K562 (cell line): ENCODE data around the gene MSH4. TPM values are rescaled to one million over a fixed set of nuclear protein-coding genes. Genes with fewer than 3 reads are reported as not detected.

Source experiments
- ATAC-seq: fragments of 200-7000 bp; cut with Tn5 transposase; 3 replicates; pipeline ENCODE4 v1.9.1; 2020; ENCODE audit warnings: moderate library complexity
- BruUV-seq: library from RNA; stranded (reverse); fragments of 400-500 nt; replicated peaks from 2 replicates; lab custom pipeline; 2021; lab: Mats Ljungman, UMichigan
- CTCF ChIA-PET: fragments of 300-600 bp; formaldehyde crosslinking; extraction: SDS; loops from one replicate; lab custom pipeline; 2021; ENCODE audit warnings: low intra/inter-chr PET ratio; lab: Yijun Ruan, JAX
- POLR2A ChIA-PET: fragments of 300-600, 350-650 bp; sonication (Branson Sonifier 250); formaldehyde crosslinking; extraction: SDS; loops from one replicate; lab custom pipeline; 2021; ENCODE audit warnings: antibody characterized with exemption, inconsistent platforms; lab: Yijun Ruan, JAX
- DNase-seq, 4 experiments: peaks; one replicate each; pipeline versions ENCODE4 v3.0.0 to v3.0.0-alpha.2; 2011 to 2018; ENCODE audit warnings: low spot score in 3 of 4, mixed read lengths in 3 of 4; ENCODE audit errors: extremely low read depth in 1 of 4
- FAIRE-seq: peaks from 2 replicates; lab custom pipeline; 2011; peaks lifted over from hg19 to GRCh38; lab: Jason Lieb, UNC
- H2AFZ ChIP-seq: 2 replicates; pipeline ENCODE4 v1.6.0; 2011; ENCODE audit warnings: low read depth, low read length, control low read depth, inconsistent platforms
- H3K27ac ChIP-seq: fragments of 200-600 bp; 3 replicates; pipeline ENCODE4 v1.8.0; 2011; ENCODE audit warnings: low read depth, mild to moderate bottlenecking, control low read depth, inconsistent platforms, low read length, moderate library complexity, mixed read lengths; ENCODE audit errors: extremely low read depth
- H3K27me3 ChIP-seq, 2 experiments: fragments of 300-600 bp in 1 of 2; 2 replicates in 1 of 2; 3 replicates in 1 of 2; pipeline versions ENCODE4 v1.6.0 to v1.8.0; 2011; ENCODE audit warnings: inconsistent platforms in 2 of 2, low read length in 2 of 2, mild to moderate bottlenecking in 1 of 2, mixed read lengths in 1 of 2, moderate library complexity in 1 of 2; ENCODE audit not compliant: control insufficient read depth in 2 of 2, insufficient read depth in 2 of 2
- H3K36me3 ChIP-seq: fragments of 300-600 bp; 3 replicates; pipeline ENCODE4 v1.8.0; 2011; ENCODE audit warnings: mild to moderate bottlenecking, low read length, inconsistent platforms; ENCODE audit not compliant: control insufficient read depth, insufficient read depth
- H3K4me1 ChIP-seq, 2 experiments: fragments of 200-600 bp in 1 of 2; replicated peaks in 1 of 2; 2 replicates in 1 of 2; 3 replicates in 1 of 2; pipeline versions ENCODE4 v1.5.1 to v1.8.0; 2011; ENCODE audit warnings: inconsistent platforms in 2 of 2, low read length in 2 of 2, mild to moderate bottlenecking in 1 of 2, mixed read lengths in 1 of 2, moderate library complexity in 1 of 2; ENCODE audit not compliant: control insufficient read depth in 2 of 2, insufficient read depth in 2 of 2
- H3K4me2 ChIP-seq: 2 replicates; pipeline ENCODE4 v1.6.1; 2011; ENCODE audit warnings: low read length, control low read depth, inconsistent platforms, mixed read lengths; ENCODE audit not compliant: insufficient read depth
- H3K4me3 ChIP-seq: fragments of 200-600 bp; sonication (generic), shearing (Covaris generic); 2 replicates; pipeline ENCODE4 v1.5.1; 2016; ENCODE audit warnings: control low read depth, inconsistent platforms
- H3K79me2 ChIP-seq: fragments of 200-600 bp; 3 replicates; pipeline ENCODE4 v1.8.0; 2011; ENCODE audit warnings: low read length, inconsistent platforms; ENCODE audit not compliant: control insufficient read depth, insufficient read depth
- H3K9ac ChIP-seq, 2 experiments: 2 replicates each; pipeline versions ENCODE4 v1.6.0 to v1.6.1; 2011; ENCODE audit warnings: low read depth in 2 of 2, low read length in 2 of 2, control low read depth in 1 of 2, inconsistent platforms in 1 of 2, mild to moderate bottlenecking in 1 of 2, mixed read lengths in 1 of 2; ENCODE audit not compliant: insufficient read depth in 1 of 2
- H3K9me1 ChIP-seq: one replicate; pipeline ENCODE4 v1.6.0; 2011; ENCODE audit warnings: inconsistent platforms, mild to moderate bottlenecking, low read length, moderate library complexity; ENCODE audit not compliant: control insufficient read depth, insufficient read depth
- H3K9me3 ChIP-seq: replicated peaks from 2 replicates; pipeline ENCODE4 v1.5.1; 2011; ENCODE audit warnings: low read depth, low read length, inconsistent platforms; ENCODE audit not compliant: control insufficient read depth, insufficient read depth
- H4K20me1 ChIP-seq: replicated peaks from 2 replicates; pipeline ENCODE4 v1.6.1; 2011; ENCODE audit warnings: low read length, inconsistent platforms, mixed read lengths; ENCODE audit not compliant: control insufficient read depth, insufficient read depth
- BRD9 ChIP-seq: fragments of 450-650 bp; IDR thresholded peaks from 2 replicates; pipeline ENCODE4 v1.6.1; 2018; ENCODE audit warnings: low read depth; ENCODE audit not compliant: partially characterized antibody
- CBFA2T2 ChIP-seq: fragments of 450-650 bp; conservative IDR thresholded peaks from 2 replicates; pipeline ENCODE4 v1.6.1; 2017; ENCODE audit warnings: mild to moderate bottlenecking
- CBFA2T3 ChIP-seq: fragments of 450-650 bp; IDR thresholded peaks from 2 replicates; pipeline ENCODE4 v1.6.1; 2017
- ERF ChIP-seq: fragments of 450-650 bp; formaldehyde crosslinking; IDR thresholded peaks from 2 replicates; pipeline ENCODE4 v1.4.0; 2020; ENCODE audit warnings: mild to moderate bottlenecking, mixed read lengths
- MED1 ChIP-seq: sonication (generic); formaldehyde crosslinking; IDR thresholded peaks from 2 replicates; pipeline ENCODE4 v1.8.1; 2023; ENCODE audit warnings: missing genetic modification reagents, borderline replicate concordance
- MITF ChIP-seq: IDR thresholded peaks from 2 replicates; pipeline ENCODE4 v1.6.1; 2014; ENCODE audit warnings: antibody characterized with exemption
- NUFIP1 ChIP-seq: fragments of 450-650 bp; IDR thresholded peaks from 2 replicates; pipeline ENCODE4 v1.6.1; 2018; ENCODE audit not compliant: partially characterized antibody
- ZNF384 ChIP-seq: IDR thresholded peaks from 2 replicates; pipeline ENCODE4 v1.6.1; 2012; ENCODE audit warnings: low read depth, low read length, improper control_type of control experiment
- WGBS: fragments of 100-300 bp; shearing (Covaris generic); methylation state at CpG from one replicate; pipeline ENCODE4 v1.1.6; 2016; ENCODE audit warnings: low coverage, mixed read lengths; ENCODE audit not compliant: insufficient coverage; ENCODE audit errors: missing lambda C conversion rate; 5-methylcytosine and 5-hydroxymethylcytosine counted together
- in situ Hi-C: fragments of 300-500 bp; cut with MboI; formaldehyde crosslinking; loops from 4 replicates; pipeline ENCODE4 v1.15.0; 2018; ENCODE audit warnings: inconsistent platforms, mixed read lengths
- intact Hi-C: fragments of 100-400 bp; cut with micrococcal nuclease; formaldehyde crosslinking; loops from 2 replicates; pipeline ENCODE4 v1.14.2; 2022
- polyA plus RNA-seq, 8 experiments: library from polyadenylated mRNA; depleted of rRNA in 4 of 8; stranded (reverse) in 5 of 8; unstranded in 3 of 8; fragments of >200 nt; fragmentation: Nextera tagmentation in 2 of 8; fragmentation: Illumina TruSeq in 1 of 8; extraction: Ambion mirVana in 2 of 8; extraction: Trizol in 1 of 8; gene quantifications; 2 replicates each; pipeline versions ENCODE4 v1.2.1 to v1.2.3, GENCODE V29; 2011 to 2014; ENCODE audit warnings: inconsistent platforms in 1 of 8, missing spikeins in 1 of 8
- total RNA-seq, 7 experiments: library from RNA; depleted of rRNA in 6 of 7; stranded (reverse); fragments of >200 nt in 6 of 7; fragmentation: Illumina TruSeq in 2 of 7; extraction: Trizol in 2 of 7; gene quantifications; 2 replicates each; pipeline versions ENCODE4 v1.2.1 to v1.2.3, GENCODE V29; 2011 to 2021; ENCODE audit warnings: low replicate concordance in 1 of 7

The MSH4 gene
- total and polyA plus RNA-seq, 9 of the 15 experiments (the other 6 are each of a cell fraction or from before 2014, with no cell fraction given): 0.04 to 0.18 (median 0.12) TPM; not detected in 4

- ATAC-seq: no peak; the same call in 2 of the 3 replicates
- Histone ChIP-seq H2AFZ (no peak overlapping the region), H3K4me1 (no peaks in the 10 kb centered on the region), H3K9me3 (no peaks in the 10 kb centered on the region), H3K27me3 (no peaks in the 10 kb centered on the region), H4K20me1 (no peaks in the 10 kb centered on the region), H3K79me2 (no peaks in the 10 kb centered on the region), H3K9me1 (no peaks in the 10 kb centered on the region), H3K36me3 (no peaks in the 10 kb centered on the region), H3K9ac (no peak overlapping the region), H3K4me3 (no peak overlapping the region), H3K27ac (no peak overlapping the region), H3K4me2 (no peak overlapping the region)
- intact Hi-C loops: no loop called here
- CTCF ChIA-PET: no interaction called here
- in situ Hi-C loops: no loop called here
- POLR2A ChIA-PET: no interaction called here
- no TSS peak for BruUV-seq
- FAIRE-seq: no peak
- 0% methylated on average over 2 of the region's 2 CpGs for WGBS
- no peak for DNase-seq
- no peak for TF ChIP-seq ZNF384
- 0 out of 2 replicates have a peak, but pooled peaks have one; percentile 16 for TF ChIP-seq CBFA2T2
- TF ChIP-seq NUFIP1: no peak
- TF ChIP-seq ERF: no peak
- TF ChIP-seq CBFA2T3: peak; percentile 49
These were observed 41.4 kb downstream of the MSH4 start for GRCh38 chr1:75838079-75838478.

- ChIA-PET POLR2A (interaction anchor here (0.7 to 0.8 kb wide), 2 partner anchors 44 to 320 kb away, joined by 3 read pairs; partner anchors contain the start of gene MSH4), CTCF (no interaction called here)
- H3K9me1 ChIP-seq: no peaks in the 10 kb centered on the region
- TF ChIP-seq MED1 (no peak), MITF (no peak), BRD9 (no peak)
- no peak overlapping the region for H3K4me2 ChIP-seq
- FAIRE-seq (no peak), DNase-seq (no peak), ATAC-seq (no peak)
- no peaks in the 10 kb centered on the region for H3K36me3 ChIP-seq
- no peak overlapping the region for H3K9ac ChIP-seq
- H4K20me1 ChIP-seq: no peaks in the 10 kb centered on the region
- no peak overlapping the region for H3K4me3 ChIP-seq
- intact Hi-C loops: no loop called here
- H3K27me3 ChIP-seq: no peaks in the 10 kb centered on the region
- H3K79me2 ChIP-seq: no peaks in the 10 kb centered on the region
- no peaks in the 10 kb centered on the region for H3K4me1 ChIP-seq
- H2AFZ ChIP-seq: no peak overlapping the region
- no peak overlapping the region for H3K27ac ChIP-seq
- BruUV-seq: no TSS peak
- H3K9me3 ChIP-seq: no peaks in the 10 kb centered on the region
- in situ Hi-C loops: no loop called here
These were observed 44.7 kb downstream of the MSH4 start for GRCh38 chr1:75841421-75841820.
